ENCODE measurements around the gene DCC.

Gene DCC

GRCh38 chr18:52701219-52701935, 361.4 kb downstream of the DCC start:
- no peak for DNase-seq

- DNase-seq = no peak
Observed at GRCh38 chr18:52715421-52715820, 375.4 kb downstream of the DCC start.

GRCh38 chr18:52715991-52716390, 376.0 kb downstream of the DCC start:
- DNase-seq = no peak

GRCh38 chr18:52716973-52717372, 377.0 kb downstream of the DCC start:
- no peak for DNase-seq

- no peak for DNase-seq
Observed at GRCh38 chr18:52722904-52723303, 382.9 kb downstream of the DCC start.

- DNase-seq = no peak
Observed at GRCh38 chr18:52723550-52723970, 383.6 kb downstream of the DCC start.

- DNase-seq = no peak
Observed at GRCh38 chr18:52730972-52731619, 391.1 kb downstream of the DCC start.

GRCh38 chr18:52738946-52739345, 398.9 kb downstream of the DCC start:
- no peak for DNase-seq

- no peak for DNase-seq
Observed at GRCh38 chr18:52746986-52747385, 407.0 kb downstream of the DCC start.

GRCh38 chr18:52747869-52748268, 407.9 kb downstream of the DCC start:
- no peak for DNase-seq

- no peak for DNase-seq
Observed at GRCh38 chr18:52748343-52748742, 408.3 kb downstream of the DCC start.

GRCh38 chr18:52749542-52749941, 409.5 kb downstream of the DCC start:
- DNase-seq = no peak

GRCh38 chr18:52750995-52751394, 411.0 kb downstream of the DCC start:
- no peak for DNase-seq

GRCh38 chr18:52764316-52764715, 424.3 kb downstream of the DCC start:
- no peak for DNase-seq

- DNase-seq = no peak
Observed at GRCh38 chr18:52766002-52766545, 426.1 kb downstream of the DCC start.

GRCh38 chr18:52781113-52781512, 441.1 kb downstream of the DCC start:
- DNase-seq = no peak

GRCh38 chr18:52791321-52791720, 451.3 kb downstream of the DCC start:
- no peak for DNase-seq

GRCh38 chr18:52812834-52813233, 472.8 kb downstream of the DCC start:
- no peak for DNase-seq

GRCh38 chr18:52813635-52814416, 473.8 kb downstream of the DCC start:
- no peak for DNase-seq

GRCh38 chr18:52815651-52816050, 475.7 kb downstream of the DCC start:
- DNase-seq = no peak

- no peak for DNase-seq
Observed at GRCh38 chr18:52816121-52816520, 476.1 kb downstream of the DCC start.

GRCh38 chr18:52822160-52822559, 482.2 kb downstream of the DCC start:
- DNase-seq = no peak

- DNase-seq = no peak
Observed at GRCh38 chr18:52824126-52824525, 484.1 kb downstream of the DCC start.

GRCh38 chr18:52826994-52827393, 487.0 kb downstream of the DCC start:
- DNase-seq = no peak

Data from stimulated activated CD4-positive, alpha-beta T cell treated with anti-CD3 and anti-CD28 coated beads, Interleukin-15, amount 100 ng/mL, for 24 hours (primary cell).